GM18502 (cell line): ENCODE measurements around the gene COX4I1.

Source experiments
- ATAC-seq: cut with Tn5 transposase; IDR thresholded peaks from one replicate; pipeline ENCODE4 v1.9.1; 2021; ENCODE audit warnings: mild to moderate bottlenecking; ENCODE audit not compliant: unreplicated experiment, poor library complexity

COX4I1 gene

DNA sequence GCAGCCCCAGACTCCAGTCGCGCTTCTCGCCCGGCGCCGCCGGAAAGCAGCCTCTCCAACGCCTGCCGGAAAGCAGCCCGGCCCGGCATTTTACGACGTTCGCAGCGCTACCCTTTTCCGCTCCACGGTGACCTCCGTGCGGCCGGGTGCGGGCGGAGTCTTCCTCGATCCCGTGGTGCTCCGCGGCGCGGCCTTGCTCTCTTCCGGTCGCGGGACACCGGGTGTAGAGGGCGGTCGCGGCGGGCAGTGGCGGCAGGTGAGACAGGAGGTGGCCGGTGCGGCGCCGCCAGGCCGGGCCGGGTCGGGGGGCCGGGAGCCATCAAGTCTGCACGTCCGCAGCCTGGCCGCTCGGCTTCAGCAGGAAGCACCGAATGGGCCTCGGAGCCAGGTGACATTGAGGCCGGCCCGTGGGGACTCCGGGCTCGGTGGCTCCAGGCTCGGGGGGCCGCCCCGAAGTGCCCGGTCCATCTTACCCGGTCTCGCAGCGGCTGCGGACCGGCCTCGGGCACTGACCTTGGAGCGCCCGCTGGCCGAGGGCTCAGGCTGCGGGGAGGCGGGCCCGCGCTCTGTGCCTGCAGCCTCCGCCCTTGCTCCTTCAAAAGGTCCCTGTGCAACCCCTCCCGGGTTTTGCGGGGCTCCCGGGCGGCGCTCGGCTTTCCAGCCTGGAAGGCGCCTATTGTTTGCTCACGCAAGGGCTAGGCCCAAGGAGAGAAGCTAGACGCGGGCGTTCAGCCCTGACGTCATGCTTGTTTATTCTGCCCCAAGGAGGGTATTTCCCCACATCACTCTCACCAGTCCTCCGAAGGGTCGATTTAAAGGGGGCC is at the start of gene COX4I1, which contains the start of gene EMC8:
TSS of gene COX4I1 (plus strand) at position 199 of the 824 bp plus-strand sequence. CDS start 1,511 bp downstream, outside the sequence.
TSS of gene EMC8 (minus strand) at position 48 of the 824 bp plus-strand sequence. CDS start 249 bp downstream, outside the sequence.
- ATAC-seq = peak; percentile 84

- no peak for ATAC-seq
Measured at GRCh38 chr16:85749771-85750145, 49.7 kb upstream of the COX4I1 start.

DNA sequence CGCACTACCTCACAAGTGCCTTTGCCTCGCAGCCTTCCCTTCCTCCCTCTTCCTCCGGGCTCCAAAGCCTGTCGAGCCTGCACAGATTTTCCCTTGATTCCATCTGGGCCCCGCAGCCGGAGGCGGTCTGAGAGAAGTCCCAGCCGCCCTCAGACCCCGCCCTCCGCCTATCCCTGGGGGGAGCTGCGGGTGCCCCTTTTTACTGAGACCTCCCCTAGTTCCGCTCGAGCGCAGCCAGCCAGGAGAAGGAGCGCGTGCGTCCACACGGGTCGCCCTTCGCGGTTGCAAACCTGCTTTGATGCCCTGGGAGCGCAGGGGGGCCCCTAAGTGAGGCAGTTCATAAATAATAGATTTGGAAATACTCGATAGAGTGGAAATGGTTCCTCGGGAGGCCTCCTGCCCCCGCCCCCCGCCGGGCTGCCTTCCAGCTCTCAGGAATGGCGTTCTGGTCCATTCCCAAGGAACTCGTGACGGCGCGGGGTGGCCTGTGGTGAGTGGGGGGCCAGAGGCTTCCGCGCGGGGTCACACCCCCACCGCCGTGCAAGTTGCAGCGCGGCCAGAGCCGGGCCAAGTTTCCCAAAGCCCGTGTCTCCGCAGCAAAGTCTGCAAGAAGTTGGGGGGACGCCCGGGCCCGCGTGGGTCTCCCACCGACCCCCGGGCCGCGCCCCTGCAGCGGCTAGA is 49.2 kb upstream of the COX4I1 start:
- ATAC-seq = peak; percentile 37

DNA sequence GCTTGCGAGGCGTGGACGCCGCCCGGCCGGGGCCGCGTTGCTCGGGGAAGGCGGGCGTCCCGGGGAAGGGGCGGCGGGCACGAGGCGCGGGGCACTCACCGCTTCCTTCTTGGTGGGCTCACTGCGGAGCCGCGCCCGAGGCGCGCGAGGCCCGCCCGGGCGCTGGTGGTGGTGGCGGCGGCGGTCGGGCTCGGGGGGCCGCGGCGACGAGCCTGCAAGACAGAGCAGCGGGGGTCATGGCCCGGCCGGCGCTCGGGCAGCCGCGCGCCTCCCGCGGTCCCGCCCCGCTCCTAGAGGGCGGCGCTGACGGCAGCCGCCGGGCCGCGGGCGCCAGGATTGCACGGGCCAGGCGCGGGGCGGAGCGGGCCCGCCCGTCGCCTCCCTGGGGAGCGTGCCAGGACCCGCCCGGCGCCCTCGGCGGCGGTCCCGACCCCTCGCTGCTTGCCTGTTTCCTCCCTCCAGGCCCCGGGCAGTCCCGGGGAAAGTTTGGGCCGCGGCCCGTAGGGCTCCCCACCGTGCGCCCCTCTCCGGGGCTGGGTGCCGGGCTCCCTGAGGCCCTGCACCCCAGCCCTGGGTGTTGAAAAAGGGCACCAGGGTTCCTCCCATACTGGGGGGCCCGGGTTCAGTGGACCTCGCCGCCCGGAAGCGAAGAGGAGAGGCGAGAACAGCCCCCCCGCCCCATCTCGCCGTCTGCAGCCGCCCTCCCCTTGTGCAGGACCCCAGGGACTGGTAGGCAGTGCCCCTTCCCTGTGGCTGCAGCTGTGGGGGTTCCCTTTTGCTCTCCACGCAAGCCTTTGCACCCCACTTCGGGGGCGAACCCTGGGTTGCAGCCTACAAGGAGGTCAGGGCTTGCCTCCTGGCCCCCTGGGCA is 48.4 kb upstream of the COX4I1 start, which contains the start of gene C16orf74:
TSS of gene C16orf74 (minus strand) at position 270 of the 871 bp plus-strand sequence. CDS start 15,879 bp downstream, outside the sequence.
- ATAC-seq = peak; percentile 50

- no peak for ATAC-seq
Measured at GRCh38 chr16:85751698-85752501, 47.6 kb upstream of the COX4I1 start.

DNA sequence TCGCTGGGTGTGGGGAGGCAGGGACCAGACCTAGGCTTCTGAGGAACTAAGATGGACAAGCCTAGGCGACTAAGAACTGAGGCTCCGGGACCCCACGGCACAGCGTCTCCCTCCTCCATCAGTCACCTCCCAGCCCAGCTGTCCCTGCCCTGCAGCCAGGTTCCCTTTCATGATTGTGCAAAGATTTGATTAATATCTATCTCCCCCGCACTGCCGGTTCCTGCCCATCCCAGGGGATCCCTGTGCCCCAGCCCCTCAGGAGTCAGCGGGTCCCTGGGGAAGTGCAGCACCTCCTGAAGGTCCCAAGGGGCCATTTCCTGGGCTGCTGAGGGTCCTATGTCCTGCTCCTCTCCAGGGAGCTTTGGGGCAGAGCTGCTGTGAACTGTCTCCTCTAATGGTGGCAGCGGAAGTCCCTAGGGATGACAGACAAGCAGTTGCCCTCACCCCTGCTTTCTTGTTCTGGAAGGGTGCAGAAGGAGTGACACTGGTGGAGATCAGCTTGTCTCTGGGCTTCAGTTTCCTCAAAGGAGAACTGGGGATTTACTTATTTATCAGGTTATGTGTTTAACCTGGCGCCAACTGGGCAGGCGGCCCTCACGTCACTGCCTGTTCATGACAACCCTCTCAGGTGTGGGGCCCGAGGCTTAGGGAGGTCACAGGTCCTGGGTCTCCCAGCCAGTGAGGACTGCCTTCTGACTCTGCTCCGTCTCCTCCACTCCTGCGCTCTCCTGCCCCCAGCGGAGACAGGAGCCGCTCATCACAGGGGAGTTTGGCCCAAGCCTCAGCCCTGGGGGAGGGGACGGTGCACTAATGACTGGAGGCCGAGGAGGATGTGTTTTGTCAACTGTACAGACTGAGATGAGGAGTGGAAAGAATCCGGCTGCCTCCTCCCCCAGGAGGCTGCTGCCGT is 46.7 kb upstream of the COX4I1 start:
- no peak for ATAC-seq

DNA sequence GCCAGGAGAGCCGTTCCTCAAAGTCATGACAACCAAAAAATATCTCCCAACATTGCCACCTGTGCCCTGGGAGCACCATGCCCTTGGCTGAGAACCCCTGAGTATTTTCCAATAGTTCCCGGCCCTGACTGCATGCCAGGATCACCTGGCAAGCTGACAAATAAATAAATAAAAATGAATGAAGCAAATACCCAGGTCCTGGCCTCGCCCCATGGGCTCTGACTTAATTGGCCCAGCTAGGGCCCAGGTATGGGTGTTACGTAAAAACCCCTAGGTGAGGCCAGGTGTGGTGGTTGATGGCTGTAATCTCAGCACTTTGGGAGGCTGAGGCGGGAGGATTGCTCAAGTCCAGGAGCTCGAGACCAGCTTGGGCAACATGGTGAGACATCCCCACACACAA is 45.9 kb upstream of the COX4I1 start:
- no peak for ATAC-seq

DNA sequence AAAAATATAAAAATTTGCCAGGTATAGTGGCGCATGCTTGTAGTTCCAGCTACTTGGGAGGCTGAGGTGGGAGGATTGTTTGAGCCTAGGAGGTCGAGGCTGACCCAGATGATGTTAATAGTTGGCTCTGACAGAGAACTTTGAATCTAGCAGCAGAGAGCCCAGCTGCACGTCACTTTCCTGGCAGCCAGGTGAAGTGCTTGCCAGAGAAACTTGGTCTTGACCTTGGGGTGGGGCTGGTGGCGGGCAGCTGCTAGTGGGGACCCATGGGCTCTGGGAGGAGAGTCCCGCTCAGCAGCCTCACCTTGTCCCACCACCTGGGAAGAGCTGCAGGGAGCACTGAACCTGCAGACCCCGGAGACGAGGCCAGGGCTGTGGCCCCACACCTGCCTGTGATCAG is 45.5 kb upstream of the COX4I1 start:
- no peak for ATAC-seq

DNA sequence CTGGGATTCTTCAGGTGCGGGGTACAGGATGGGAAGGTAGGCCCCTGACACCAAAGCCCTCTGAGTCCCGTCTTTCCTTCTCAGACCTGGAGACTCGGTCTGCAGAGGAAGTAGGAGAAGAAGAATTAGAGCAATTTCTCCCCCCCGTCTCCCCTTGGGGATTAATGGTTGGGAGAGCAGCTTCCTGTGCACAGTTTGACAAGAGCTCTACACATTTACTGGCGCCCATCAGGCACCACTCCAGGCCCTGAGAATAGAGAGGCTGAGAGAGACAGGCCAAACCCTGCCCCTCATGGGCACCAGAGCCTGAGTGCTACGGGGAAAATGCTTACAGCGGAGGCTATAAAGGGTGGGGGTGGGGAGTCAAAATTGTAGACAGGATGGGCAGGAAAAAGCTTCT is 45.1 kb upstream of the COX4I1 start:
- no peak for ATAC-seq

GRCh38 chr16:85755929-85756768 is 43.3 kb upstream of the COX4I1 start:
- ATAC-seq = peak; percentile 55

DNA sequence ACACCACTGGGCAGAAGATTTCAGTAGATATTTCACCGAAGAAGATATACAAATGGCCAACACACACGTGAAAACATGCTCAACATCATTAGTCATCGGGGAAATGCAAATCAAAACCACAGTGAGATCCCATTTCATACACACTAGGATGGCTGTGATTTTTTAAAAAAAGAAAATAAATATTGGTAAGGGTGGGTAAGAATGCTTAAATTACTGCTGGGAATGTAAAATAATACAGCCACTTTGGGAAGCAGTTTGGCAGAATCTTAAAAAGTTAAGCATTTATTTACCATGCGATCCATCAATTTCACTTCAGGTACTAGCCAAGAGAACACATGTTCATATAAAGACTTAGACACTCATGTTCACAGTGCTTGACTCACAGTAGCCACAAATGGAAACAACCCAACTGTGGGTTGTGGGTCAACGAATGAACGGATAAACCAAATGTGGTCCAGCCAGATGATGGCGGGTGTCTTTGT is 42.1 kb upstream of the COX4I1 start:
- ATAC-seq = peak; percentile 32

DNA sequence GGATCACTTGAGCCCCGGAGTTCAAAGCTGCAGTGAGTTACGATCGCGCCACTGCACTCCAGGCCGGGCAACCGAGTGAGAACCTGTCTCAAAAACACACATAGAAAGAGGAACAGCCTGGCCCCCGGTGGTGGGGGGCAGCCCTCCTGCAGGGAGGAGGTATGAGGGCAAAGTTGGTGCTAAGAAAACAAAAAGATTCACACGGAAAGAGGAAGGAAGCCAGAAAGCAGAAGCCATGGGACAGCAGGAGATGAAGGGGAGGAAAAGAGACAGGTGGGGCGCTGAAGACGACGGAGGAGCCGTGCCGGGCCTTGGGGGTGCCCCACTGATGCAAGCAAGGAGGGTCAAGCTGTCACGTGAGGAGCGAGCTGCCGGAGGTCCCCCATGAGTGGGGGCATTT is 40.4 kb upstream of the COX4I1 start:
- ATAC-seq = no peak

GRCh38 chr16:85759631-85760419 is 39.7 kb upstream of the COX4I1 start:
- no peak for ATAC-seq

DNA sequence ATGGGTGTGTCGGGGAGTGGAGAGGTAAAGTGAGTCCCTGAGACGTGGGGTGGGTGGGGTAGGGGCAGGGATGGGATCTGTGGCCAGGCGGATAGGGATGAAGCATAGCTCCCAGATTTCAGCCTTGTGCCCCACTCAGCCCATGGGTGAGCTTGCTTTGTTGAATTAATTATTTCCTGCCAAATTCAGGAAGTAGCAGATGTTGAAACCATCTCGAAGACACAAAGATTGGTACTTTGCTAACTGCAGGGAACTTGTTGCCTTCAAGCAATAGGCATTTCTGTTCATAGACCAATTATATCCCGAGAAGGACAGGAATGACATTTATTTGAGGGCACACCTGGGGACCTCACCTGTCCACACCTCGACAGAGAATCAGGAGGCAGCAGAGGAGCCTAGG is 37.6 kb upstream of the COX4I1 start:
- no peak for ATAC-seq

DNA sequence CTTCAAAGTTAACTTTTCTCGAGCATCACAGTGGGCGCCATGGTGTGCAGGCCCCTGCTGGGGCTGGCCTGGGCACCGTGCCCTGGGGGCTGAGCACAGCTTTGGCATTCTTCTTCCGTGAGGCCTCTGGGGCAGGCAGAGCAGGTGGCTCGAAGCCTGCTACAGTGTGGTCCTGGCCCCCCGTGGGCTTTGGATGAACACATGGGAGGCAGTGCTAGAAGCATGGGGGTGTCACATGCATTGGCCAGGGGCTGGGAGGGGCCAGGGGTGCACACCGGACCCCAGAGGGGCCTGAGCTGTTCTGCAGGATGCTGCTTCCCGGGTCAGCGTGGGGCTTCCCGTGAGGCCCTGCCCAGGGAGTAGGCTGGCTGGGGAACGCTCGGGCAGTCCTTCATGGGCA is 36.5 kb upstream of the COX4I1 start:
- ATAC-seq = no peak

- no peak for ATAC-seq
Measured at GRCh38 chr16:85763616-85764015, 35.9 kb upstream of the COX4I1 start.

GRCh38 chr16:85765211-85765610 is 34.3 kb upstream of the COX4I1 start:
- ATAC-seq = no peak
